GOT3 (cell line): ENCODE results near the gene ARF1.

ENCODE experiments used
- DNase-seq: peaks from one replicate; lab custom pipeline; 2025; ENCODE audit warnings: mixed read lengths; lab: John Stamatoyannopoulos, UW

Gene ARF1

DNA sequence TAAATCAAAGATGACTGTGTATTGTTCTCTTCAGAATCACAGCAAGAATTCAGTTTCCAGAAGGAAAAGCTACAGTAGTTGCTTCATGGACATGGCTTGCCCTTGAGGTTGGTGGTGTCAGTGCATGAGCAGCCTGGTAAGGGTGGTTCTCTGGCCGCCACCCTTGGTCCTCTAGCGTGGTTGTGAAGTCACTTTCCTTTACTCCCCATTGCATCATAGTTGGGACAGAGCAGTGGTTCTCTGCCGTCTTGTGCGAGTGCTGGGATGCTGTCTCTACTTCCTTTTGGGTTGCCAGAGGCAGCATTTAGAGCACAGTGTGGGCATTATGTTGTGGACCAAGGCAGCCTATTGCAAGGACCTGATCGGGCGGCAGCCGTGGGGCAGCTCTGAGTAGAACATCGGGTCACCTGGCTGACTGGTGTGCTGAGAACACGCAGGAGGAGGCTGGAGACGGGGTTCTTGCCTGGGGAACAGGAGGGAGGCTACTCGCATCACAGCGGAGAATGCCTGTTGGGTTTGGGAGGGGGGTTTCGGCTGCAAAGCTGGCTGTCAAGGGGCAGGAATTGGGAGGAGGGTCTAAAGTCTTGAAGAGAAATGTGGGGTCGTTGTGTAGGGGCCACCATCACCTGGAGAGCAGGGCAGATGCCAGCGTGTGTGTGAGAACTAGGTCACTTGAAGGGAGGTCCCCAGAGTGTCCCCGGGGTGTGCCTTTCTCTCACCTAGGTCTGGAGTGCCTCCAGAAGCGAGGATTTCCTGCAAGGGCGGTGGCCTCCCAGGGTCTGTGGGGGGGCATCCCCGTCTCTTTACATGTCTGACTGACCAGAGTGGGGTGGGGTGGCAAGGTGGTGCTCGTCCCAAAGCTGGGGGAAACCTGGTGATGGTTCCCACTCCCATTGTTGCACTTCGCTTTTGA, 6.3 kb downstream of the ARF1 start:
- no peak for DNase-seq

DNA sequence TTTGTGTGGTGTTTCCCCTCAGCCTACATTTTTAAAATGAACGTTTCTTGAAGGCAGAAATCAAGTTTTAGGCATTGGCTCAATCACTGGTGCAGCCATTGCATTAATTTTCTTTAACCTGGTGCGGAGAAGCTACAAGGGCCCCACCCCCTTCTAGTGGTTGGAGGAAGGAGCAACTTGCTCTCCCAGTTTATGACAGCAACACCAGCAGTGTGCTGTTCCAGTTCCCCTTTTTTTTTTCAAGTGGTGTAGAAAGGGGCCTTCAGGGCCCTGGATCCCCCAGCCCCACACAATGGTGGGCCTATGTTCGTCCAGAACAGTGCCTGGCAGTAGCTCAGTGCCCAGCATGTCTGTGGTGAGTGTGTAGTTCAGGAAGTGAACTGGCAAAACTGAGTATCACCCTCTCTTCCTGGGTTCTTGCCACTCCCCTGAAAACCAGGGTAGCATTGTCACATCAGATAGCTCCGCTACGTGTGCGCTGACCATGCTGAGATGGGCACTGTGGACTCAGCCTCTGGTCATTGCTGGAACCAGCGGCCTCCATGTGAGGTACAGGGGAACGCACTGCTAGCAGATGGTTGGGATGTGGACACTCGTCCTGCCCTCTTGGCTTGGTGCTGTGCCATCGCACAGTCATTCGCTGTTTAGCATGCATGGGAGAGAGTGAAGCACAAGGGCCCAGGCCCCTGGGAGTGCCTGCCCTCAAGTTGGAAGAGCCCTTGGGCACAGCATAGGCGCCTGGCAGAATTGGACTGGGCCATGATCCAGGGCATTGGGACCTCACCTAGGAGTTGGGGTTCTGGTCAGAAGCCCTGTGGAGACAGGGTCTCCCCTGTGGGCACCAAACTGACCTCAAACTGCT, 7.2 kb downstream of the ARF1 start:
- no peak for DNase-seq

DNA sequence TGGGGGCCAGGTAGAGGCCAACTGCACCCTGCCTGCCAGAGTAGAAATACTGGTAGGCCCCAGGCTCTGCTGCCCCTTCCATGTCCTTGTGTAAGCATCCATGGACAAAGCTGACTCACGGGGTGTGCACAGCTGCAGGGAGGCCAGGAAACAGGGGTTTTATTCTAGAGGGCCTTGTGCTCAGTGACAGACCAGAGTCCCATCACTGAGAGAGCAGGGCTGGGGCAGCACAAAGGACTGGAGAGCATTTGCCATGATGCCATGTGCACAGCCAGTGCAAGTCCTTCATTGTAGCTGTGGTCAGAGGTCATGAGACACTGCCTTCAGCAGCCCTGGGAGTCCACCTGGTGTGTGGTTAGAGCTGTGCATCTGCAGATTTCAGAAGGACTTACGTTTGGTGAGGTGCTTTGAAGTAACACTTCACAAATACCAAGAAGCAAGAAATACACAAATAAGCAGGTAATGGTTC, 8.1 kb downstream of the ARF1 start:
- no peak for DNase-seq

DNA sequence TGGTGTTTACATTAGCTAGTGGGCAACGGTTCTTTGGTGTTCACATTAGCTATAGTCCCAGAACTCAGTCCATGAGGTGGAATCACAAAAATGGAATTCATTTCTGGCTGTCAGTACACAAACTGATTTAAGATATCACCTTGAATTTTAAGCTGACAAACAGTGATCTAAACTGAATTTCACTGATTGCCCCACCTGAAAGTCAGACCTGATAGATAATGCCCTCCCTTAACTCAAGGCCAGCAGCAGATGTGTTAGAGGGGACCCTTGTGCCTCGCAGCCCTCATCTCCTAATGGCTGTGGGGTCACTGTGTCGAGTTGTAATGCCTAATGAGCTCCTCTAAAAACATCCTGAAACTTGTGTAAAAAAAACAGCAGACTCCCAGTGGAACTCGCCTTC, 8.6 kb downstream of the ARF1 start:
- DNase-seq: no peak

DNA sequence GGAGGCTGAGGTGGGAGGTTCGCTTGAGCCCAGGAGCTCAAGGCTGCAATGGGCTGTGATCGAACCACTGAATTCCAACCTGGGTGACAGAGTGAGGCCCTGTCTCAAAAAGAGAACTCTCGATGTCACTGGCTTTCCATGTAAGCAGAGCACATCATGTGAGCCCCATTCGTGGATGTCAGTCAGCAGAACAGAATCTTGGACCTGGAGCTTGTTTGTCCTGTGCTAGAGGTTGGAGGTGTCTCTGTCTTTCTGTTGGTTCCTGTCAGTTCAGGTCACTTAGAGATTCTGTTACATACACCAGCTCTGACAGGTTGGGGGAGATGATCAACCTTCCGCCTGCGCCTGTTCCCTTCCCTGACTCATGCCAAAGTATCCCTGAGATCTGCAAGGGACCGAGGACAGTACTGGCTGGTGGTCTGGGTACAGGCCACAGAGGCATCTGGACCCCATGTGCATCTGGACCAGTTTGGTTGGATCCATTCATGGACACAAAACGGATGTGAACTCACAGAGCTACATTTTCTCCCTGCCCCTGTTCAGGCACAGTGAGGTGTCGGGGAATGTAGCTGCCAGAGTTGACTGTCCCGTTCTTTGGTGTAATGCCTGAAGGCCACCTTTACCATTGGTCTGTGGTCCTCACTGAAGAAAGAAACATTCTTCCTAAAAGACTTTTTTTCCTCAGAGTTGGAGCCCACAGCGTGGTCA, 10.0 kb downstream of the ARF1 start:
- no peak for DNase-seq

DNA sequence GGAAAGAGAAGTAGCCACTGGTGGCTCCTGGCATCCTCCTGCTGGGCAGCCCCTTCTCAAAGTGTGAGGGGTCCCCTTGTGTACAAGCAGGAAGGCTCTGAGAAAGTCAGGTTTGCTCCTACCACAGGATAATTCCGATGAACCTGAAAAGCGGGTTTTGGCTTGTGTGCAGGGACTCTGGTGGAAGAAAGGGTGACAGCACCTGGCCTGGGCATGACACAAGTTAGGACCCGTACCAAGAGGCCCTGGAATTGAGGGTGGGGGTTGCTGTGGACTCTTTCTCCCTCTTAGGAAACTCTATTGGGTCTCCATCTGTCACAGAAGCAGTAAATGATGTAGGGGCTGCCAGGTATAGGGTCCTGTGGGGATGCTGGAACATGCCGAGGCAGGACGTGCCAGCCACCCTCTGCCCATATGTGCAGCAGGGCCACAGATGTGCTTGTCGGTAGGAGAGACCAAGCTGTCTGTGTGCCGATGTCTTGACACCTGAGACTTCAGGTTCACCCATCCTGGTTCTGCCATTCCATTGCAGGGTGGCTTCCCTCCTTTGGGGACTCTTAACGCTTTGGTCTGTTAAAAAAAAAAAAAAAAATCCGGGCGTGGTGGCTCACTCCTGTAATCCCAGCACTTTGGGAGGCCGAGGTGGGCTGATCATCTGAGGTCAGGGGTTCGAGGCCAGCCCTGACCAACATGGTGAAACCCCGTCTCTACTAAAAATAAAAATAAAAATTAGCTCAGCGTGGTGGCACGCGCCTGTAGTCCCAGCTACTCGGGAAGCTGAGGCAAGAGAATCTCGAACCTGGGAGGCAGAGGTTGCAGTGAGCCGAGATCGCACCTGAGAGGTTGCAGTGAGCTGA, 10.8 kb downstream of the ARF1 start:
- DNase-seq: no peak

DNA sequence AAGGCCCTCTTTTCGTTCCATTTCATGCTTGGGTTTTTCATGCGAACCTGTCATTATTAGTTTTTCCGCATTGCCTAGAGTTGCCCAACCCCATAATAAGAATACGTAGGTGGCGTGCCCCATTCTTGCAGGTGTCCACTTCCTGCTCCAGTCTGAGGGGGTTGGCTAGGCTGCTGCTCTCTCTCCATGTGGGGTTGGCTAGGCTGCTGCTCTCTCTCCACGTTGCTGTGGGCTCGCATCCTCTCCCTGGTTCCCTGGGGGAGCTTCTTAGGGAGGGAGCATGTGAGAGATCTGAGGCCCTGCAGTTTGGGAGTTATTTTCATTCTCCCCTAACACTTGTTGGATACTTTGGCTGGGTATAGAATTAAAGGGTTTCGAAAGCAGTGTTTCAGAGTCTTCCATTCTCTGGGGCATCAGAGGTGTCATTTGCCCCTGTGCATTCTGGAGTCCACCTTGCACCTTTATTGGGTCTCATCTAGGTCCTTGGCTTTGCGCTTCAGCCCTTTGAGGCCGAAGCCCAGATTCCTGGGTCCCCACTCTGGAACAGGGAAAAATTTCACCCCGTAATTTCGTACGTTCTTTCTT, 12.0 kb downstream of the ARF1 start:
- no peak for DNase-seq

DNA sequence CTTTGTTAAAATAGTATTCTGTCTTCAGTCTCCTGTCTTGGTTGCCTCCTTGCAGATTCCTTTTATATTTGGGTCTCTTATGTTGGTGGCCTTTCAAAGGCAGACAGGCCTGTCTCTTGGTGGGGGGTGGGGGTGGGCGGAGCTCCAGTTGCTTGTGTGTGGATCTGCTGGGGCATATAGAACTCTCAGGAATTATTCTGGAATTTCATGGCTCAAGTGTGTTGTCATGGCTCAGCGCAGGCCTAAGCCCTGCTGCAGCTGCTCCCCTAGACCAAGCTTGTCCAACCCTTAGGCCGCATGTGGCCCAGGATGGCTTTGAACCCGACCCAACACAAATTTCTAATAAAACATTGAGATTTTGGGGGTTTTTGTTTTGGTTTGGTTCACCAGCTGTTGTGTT, 12.7 kb downstream of the ARF1 start:
- DNase-seq: no peak

DNA sequence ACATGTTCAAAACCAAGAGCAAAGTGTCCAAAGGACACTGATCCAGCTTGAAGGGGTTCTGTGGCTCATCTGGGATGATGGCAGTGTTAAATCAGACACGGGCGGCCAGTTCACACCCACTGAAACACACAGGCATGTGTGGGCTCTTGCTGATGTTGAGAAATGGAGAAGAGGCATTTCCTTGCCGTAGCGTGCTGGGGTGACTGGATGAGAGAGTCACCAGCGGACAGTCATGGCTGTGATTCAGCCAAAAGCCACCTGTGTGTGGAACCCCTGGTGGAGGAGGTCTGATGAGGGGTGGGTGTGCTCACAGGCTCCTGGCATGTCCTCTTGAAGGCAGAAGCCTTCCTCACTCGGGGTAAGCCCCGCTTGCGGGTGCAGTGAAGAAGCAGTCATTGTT, 13.4 kb downstream of the ARF1 start:
- no peak for DNase-seq

DNA sequence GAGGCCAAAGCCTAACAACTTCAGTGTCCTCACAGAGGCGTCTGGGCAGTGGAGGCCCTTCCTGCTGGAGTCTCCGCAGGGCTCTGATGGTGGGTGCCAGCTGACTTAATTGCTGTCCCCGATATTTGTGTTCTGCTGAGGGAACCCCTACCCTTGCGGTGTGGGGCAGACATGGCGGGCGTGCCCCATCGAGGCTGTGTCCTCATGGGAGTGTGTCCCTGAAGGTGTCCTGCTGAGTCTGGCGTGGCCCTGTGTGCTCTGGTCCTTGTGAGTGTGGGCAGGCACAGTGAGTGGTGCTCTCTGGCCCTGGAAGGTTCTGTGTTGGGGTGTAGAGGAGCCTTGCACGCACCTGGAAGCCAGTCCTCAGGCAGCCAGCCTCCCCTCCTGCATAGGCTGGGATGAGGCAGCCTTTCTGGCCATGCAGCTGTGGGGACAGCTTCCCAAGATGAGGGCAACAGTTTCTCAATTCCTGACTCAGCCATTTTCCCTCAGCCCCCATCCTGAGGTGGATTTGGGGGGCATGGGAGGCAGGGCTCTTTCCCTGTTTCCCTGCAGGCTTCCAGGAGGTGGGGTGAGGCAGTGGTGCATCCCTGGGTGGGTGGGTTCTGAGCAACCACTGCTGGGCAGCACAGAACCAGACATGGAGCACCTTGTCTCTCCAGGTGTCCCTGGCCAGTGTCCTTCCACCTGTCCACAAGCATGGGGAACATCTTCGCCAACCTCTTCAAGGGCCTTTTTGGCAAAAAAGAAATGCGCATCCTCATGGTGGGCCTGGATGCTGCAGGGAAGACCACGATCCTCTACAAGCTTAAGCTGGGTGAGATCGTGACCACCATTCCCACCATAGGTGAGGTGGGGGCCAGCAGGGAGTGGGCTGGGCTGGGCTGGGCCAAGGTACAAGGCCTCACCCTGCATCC, 14.2 kb downstream of the ARF1 start:
- DNase-seq: no peak

DNA sequence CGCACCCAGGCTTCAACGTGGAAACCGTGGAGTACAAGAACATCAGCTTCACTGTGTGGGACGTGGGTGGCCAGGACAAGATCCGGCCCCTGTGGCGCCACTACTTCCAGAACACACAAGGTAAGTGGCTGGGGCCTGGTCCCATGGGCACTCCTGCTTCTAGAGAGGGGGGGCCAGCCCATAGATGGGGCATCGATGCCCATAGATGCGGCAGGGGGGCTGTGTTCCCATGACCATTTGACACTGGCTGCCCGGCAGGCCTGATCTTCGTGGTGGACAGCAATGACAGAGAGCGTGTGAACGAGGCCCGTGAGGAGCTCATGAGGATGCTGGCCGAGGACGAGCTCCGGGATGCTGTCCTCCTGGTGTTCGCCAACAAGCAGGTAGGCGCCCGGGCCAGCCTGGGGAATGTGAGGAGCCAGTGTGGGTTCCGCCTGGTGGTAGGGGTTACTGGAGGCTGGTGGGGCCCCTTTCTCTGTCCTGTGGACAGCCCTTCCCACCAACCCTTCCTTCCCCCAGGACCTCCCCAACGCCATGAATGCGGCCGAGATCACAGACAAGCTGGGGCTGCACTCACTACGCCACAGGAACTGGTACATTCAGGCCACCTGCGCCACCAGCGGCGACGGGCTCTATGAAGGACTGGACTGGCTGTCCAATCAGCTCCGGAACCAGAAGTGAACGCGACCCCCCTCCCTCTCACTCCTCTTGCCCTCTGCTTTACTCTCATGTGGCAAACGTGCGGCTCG, 15.0 kb downstream of the ARF1 start:
- no peak for DNase-seq

DNA sequence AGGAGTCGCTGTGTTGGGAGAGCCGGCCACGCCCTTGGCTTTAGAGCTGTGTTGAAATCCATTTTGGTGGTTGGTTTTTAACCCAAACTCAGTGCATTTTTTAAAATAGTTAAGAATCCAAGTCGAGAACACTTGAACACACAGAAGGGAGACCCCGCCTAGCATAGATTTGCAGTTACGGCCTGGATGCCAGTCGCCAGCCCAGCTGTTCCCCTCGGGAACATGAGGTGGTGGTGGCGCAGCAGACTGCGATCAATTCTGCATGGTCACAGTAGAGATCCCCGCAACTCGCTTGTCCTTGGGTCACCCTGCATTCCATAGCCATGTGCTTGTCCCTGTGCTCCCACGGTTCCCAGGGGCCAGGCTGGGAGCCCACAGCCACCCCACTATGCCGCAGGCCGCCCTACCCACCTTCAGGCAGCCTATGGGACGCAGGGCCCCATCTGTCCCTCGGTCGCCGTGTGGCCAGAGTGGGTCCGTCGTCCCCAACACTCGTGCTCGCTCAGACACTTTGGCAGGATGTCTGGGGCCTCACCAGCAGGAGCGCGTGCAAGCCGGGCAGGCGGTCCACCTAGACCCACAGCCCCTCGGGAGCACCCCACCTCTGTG, 15.9 kb downstream of the ARF1 start:
- DNase-seq: no peak

DNA sequence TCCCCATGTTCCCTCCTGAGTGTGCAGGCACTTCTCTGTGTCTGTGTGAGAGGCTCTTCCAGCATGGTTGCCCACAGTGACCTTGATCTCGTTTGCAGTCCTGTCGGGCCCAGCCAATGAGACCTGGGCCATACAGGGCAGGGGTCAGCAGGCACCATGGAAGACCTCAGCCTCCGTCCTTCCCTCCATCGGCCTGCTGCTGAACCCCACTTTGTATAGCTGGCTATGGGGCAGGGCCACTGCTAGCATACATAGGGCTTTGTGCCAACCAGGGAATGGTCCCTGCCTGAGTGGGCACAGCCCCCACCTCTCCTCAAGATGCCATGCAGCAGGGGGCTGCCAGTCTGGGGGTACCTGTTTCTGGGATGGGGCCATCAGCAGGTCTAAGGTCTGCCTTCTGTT, 16.8 kb downstream of the ARF1 start:
- DNase-seq: no peak

DNA sequence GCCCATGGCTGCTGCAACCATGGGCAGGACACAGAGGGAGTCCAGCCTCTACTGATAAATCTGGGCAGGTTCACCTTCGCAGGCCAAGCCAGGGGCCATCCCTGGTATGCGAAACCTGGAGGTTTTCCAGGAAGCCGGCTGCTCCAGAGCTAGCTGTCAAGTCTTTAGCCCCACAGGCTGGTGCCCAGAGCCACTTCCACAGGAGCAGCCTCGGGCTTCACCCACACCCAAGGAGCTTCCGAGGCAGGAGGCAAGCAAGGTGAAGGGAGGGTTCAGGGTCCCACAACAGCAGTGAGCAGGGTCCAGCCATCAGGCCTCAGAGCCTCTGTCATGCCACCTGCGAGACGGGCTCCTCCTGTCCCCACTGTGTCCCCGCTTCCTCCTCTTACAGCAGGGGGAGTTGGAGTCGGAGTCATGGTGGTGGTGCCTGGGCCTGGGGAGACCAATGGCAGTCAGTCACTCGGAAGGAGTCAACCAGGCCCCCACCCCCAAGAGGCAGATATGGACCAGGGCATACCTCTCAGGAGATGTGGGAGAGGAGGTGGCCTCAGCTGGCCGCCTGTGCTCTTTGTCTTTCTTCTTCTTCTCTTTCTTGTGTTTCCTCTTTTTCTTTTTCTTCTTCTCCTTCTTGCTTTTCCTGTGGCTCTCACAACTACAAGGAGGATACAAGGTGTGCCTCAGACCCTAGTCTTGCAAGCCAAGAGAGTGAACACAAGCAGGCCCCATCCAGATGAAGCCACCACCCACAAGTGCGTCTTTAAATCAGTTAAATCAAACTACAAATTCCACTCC, 18.5 kb downstream of the ARF1 start:
- no peak for DNase-seq

DNA sequence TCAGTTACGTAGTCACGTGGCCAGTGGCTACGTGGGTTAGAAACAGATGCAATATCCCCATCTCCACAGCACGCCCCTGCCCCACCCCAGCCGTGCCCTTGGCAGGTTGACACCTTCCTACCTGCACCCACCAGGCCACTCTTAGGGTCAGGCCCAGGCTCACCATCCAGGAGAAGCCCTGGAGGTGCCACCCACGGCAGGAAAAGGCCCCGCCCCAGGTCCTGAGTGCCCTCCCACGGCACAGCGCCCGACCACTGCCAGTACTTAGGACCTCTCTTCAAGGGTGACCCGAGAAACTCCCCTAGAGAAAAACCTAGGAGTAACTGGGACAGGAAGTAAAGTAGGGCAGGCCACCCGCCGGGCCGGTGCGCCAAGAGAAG, 19.1 kb downstream of the ARF1 start:
- no peak for DNase-seq

DNA sequence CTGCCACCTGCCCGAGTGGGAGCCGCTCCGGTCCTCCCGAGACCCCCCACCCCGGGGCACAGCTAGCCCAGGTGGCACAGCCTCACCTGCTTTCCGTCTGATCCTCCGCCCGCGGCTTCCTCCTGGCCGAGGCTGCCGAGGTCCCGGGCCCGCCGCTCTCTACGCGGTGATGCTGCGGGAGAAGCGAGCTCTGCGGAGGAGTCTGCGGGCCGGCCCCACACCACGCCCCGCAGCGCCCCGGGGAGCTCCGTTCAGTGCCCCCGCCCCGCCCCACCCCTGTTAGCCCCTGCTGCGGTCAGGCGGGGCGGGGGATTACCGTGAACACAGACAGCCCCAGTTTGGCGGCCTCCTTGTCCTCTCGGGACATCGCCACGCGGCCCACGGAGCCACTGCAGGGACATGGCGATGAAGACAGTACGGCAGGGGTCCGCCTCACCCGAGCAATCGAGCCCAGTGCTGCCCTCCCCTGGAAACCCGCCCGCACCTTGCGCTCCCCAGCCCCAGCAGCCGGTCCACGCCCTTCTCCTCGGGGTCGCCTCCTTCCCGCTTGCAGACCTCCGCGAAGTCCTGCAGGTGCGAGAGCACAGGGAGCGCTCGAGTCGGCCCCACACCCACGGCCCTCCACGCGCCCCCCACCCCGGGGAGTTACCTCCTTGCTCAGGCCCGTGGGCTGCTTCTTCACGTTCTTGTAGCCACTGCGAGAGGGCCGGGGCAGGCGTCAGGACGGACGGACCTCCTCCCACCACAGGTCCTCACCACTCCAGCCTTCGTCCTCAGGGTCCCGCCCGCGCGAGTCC, 19.7 kb downstream of the ARF1 start:
- no peak for DNase-seq
